HTR-8/SVneo (cell line): Measurements from ENCODE around the gene OLFM1.

Experiments
- DNase-seq: peaks from one replicate; pipeline ENCODE4 v3.0.0; 2011; ENCODE audit warnings: low spot score, mixed read lengths; ENCODE audit not compliant: insufficient read length
- FAIRE-seq: peaks from 2 replicates; lab custom pipeline; 2011; peaks lifted over from hg19 to GRCh38; lab: Jason Lieb, UNC

OLFM1 gene

GRCh38 chr9:135086597-135087488 is 625 bp upstream of the OLFM1 start:
- FAIRE-seq (no peak), DNase-seq (no peak)

- DNase-seq (no peak), FAIRE-seq (no peak)
These were observed 455 bp downstream of the OLFM1 start for GRCh38 chr9:135087899-135088347.

GRCh38 chr9:135088348-135088978 is 995 bp downstream of the OLFM1 start:
- FAIRE-seq (no peak), DNase-seq (no peak)

- DNase-seq (no peak), FAIRE-seq (no peak)
These were observed 1.7 kb downstream of the OLFM1 start for GRCh38 chr9:135088979-135089847.

- FAIRE-seq: no peak
- no peak for DNase-seq
These were observed 2.6 kb downstream of the OLFM1 start for GRCh38 chr9:135090081-135090480.

GRCh38 chr9:135090547-135090946 is 3.1 kb downstream of the OLFM1 start:
- FAIRE-seq: no peak
- no peak for DNase-seq

- FAIRE-seq: peak; percentile 96
These were observed 4.1 kb downstream of the OLFM1 start for GRCh38 chr9:135091545-135091944.

GRCh38 chr9:135093111-135093510 is 5.6 kb downstream of the OLFM1 start:
- DNase-seq (no peak), FAIRE-seq (no peak)

More at GRCh38 chr9:135091545-135091944, 4.1 kb downstream of the OLFM1 start:
- no peak for DNase-seq

- FAIRE-seq (no peak), DNase-seq (no peak)
These were observed 6.6 kb downstream of the OLFM1 start for GRCh38 chr9:135093911-135094584.

- no peak for FAIRE-seq
- DNase-seq: no peak
These were observed 8.3 kb downstream of the OLFM1 start for GRCh38 chr9:135095470-135096407.

- no peak for DNase-seq
- no peak for FAIRE-seq
These were observed 9.0 kb downstream of the OLFM1 start for GRCh38 chr9:135096408-135096895.

- DNase-seq (peak; percentile 31), FAIRE-seq (no peak)
These were observed 11.1 kb downstream of the OLFM1 start for GRCh38 chr9:135098400-135099105.

GRCh38 chr9:135099574-135099973 is 12.1 kb downstream of the OLFM1 start:
- FAIRE-seq: no peak
- DNase-seq: no peak

GRCh38 chr9:135100241-135100681 is 12.8 kb downstream of the OLFM1 start:
- FAIRE-seq: no peak
- DNase-seq: no peak

- FAIRE-seq (no peak), DNase-seq (no peak)
These were observed 13.4 kb downstream of the OLFM1 start for GRCh38 chr9:135100725-135101410.

GRCh38 chr9:135101486-135101885 is 14.0 kb downstream of the OLFM1 start:
- FAIRE-seq (no peak), DNase-seq (no peak)

- FAIRE-seq (no peak), DNase-seq (no peak)
These were observed 14.5 kb downstream of the OLFM1 start for GRCh38 chr9:135101926-135102325.
